Measurements from ENCODE around the gene STON1.
A peak's percentile ranks its signal among the peaks of the same experiment; 100 is the strongest.
"Not testable (repeated sequence)": the region's sequence is repeated elsewhere in the genome, so short reads cannot be mapped to it uniquely, and the experiment has no call there.

Gene STON1

GRCh38 chr2:48515513-48515985 lies 14.4 kb upstream of the STON1 start:
- TF ChIP-seq ZSCAN30 (tag by site-specific recombination; IDR thresholded peaks at IDR 0.05) = no peak
- TF ChIP-seq MYNN (tag by site-specific recombination; IDR thresholded peaks at IDR 0.05; ENCODE audit: borderline replicate concordance) = no peak
- ChIA-PET POLR2A (no interaction called here), CTCF (no interaction called here)
- Histone ChIP-seq H3K27ac (ENCODE audit: extremely low read depth, low read depth, low read length) (no peak overlapping the region), H3K4me3 (ENCODE audit: low read depth, low read length) (no peak overlapping the region), H3K4me1 (ENCODE audit: control insufficient read depth, insufficient read depth, low read length) (no peaks in the 10 kb centered on the region), H3K9me3 (ENCODE audit: control insufficient read depth, insufficient read depth, low read depth, low read length) (no peaks in the 10 kb centered on the region), H3K36me3 (ENCODE audit: control insufficient read depth in 2 of 2, insufficient read depth in 1 of 2, low read length in 2 of 2) (peaks cover 15 to 46% of the 10 kb centered on the region in 2 experiments)

GRCh38 chr2:48519593-48519992 lies 10.4 kb upstream of the STON1 start:
- POLR2A ChIA-PET = no interaction called here
- CTCF ChIA-PET = interaction anchor here (0.6 to 0.8 kb wide), 2 partner anchors 49 to 75 kb away, joined by 3 to 4 read pairs; no protein-coding TSS in a partner anchor
- peaks cover 9 to 38% of the 10 kb centered on the region in 2 experiments for H3K36me3 ChIP-seq (ENCODE audit: control insufficient read depth in 2 of 2, insufficient read depth in 1 of 2, low read length in 2 of 2)
- TF ChIP-seq ZNF114 (tag by site-specific recombination; IDR thresholded peaks at IDR 0.05) (no peak), ZFP37 (tag by site-specific recombination; IDR thresholded peaks at IDR 0.05) (no peak), ZNF768 (tag by site-specific recombination; IDR thresholded peaks at IDR 0.05) (no peak), ZSCAN5A (tag by site-specific recombination; IDR thresholded peaks at IDR 0.05) (no peak), ZNF10 (tag by site-specific recombination; IDR thresholded peaks at IDR 0.05) (no peak), ZNF792 (tag by site-specific recombination; IDR thresholded peaks at IDR 0.05) (no peak), ZNF354C (tag by site-specific recombination; IDR thresholded peaks at IDR 0.05; ENCODE audit: borderline replicate concordance, low read depth) (no peak), ZNF529 (tag by site-specific recombination; IDR thresholded peaks at IDR 0.05; ENCODE audit: insufficient replicate concordance) (no peak), ZNF473 (tag by site-specific recombination; IDR thresholded peaks at IDR 0.05) (no peak), GFI1B (tag by site-specific recombination; IDR thresholded peaks at IDR 0.05) (no peak), ZBTB20 (tag by site-specific recombination; IDR thresholded peaks at IDR 0.05) (no peak), ZNF48 (tag by site-specific recombination; IDR thresholded peaks at IDR 0.05) (no peak), ZNF76 (tag by site-specific recombination; IDR thresholded peaks at IDR 0.05; ENCODE audit: borderline replicate concordance, low read depth) (no peak), ZNF175 (tag by site-specific recombination; IDR thresholded peaks at IDR 0.05) (no peak)
- H3K4me3 ChIP-seq (ENCODE audit: low read depth, low read length) = no peak overlapping the region
- no peaks in the 10 kb centered on the region for H3K4me1 ChIP-seq (ENCODE audit: control insufficient read depth, insufficient read depth, low read length)
- no peak overlapping the region for H3K27ac ChIP-seq (ENCODE audit: extremely low read depth, low read depth, low read length)
- H3K9me3 ChIP-seq (ENCODE audit: control insufficient read depth, insufficient read depth, low read depth, low read length) = no peaks in the 10 kb centered on the region

- H3K4me1 ChIP-seq (ENCODE audit: control insufficient read depth, insufficient read depth, low read length); H3K36me3 ChIP-seq (ENCODE audit: control insufficient read depth in 2 of 2, insufficient read depth in 1 of 2, low read length in 2 of 2); H3K4me3 ChIP-seq (ENCODE audit: low read depth, low read length); H3K27ac ChIP-seq (ENCODE audit: extremely low read depth, low read depth, low read length); H3K9me3 ChIP-seq (ENCODE audit: control insufficient read depth, insufficient read depth, low read depth, low read length): not testable (repeated sequence)
- TF ChIP-seq ZNF580 (tag by site-specific recombination; IDR thresholded peaks at IDR 0.05) (0 out of 2 replicates have a peak, but pooled peaks have one; percentile 69), ZNF146 (tag by site-specific recombination; IDR thresholded peaks at IDR 0.05) (peak; percentile 93)
- ChIA-PET CTCF (interaction anchor here (1.8 kb wide), 1 partner anchor 10 kb away, joined by 4 read pairs; no protein-coding TSS in a partner anchor), POLR2A (interaction anchor here (0.7 kb wide), 1 partner anchor 19 kb away, joined by 9 read pairs; no protein-coding TSS in a partner anchor)
These were observed 5.2 kb upstream of the STON1 start for GRCh38 chr2:48524756-48525155.

Data from HEK293 (cell line).